ENCODE data around the gene ARAP3.

GRCh38 chr5:141696431-141696830 lies 14.4 kb upstream of the ARAP3 start:
- TF ChIP-seq TAF15 (IDR thresholded peaks at IDR 0.05; ENCODE audit: low read depth, low read length) = no peak
- TF ChIP-seq YY1 (IDR thresholded peaks at IDR 0.05; ENCODE audit: borderline replicate concordance in 1 of 3, control insufficient read depth in 1 of 3, extremely low read depth in 1 of 3, insufficient read depth in 3 of 3, insufficient read length in 1 of 3, insufficient replicate concordance in 2 of 3, low read depth in 1 of 3, low read length in 2 of 3) = no peak
- no peak for TF ChIP-seq ZBTB33 (CRISPR knock-in tag; IDR thresholded peaks at IDR 0.05)
- no peak for TF ChIP-seq CTCF (IDR thresholded peaks at IDR 0.05 in 2 of 3, conservative IDR thresholded peaks at IDR 0.05 in 1 of 3; ENCODE audit: insufficient read depth in 2 of 3, low read depth in 1 of 3, low read length in 3 of 3)
- TF ChIP-seq CBX5 (IDR thresholded peaks at IDR 0.05; ENCODE audit: borderline replicate concordance, low read depth) = no peak
- no peak for TF ChIP-seq BHLHE40 (IDR thresholded peaks at IDR 0.05; ENCODE audit: low read length)
- TF ChIP-seq KAT2B (IDR thresholded peaks at IDR 0.05; ENCODE audit: low read depth, low read length) = no peak
- no peak for TF ChIP-seq SLC30A9 (CRISPR knock-in tag; IDR thresholded peaks at IDR 0.05)
- no peak for TF ChIP-seq JUN (IDR thresholded peaks at IDR 0.05; ENCODE audit: borderline replicate concordance, low read depth, low read length)
- no peak for TF ChIP-seq JUN (CRISPR knock-in tag; IDR thresholded peaks at IDR 0.05; ENCODE audit: borderline replicate concordance)
- no peak for TF ChIP-seq PRDM10 (IDR thresholded peaks at IDR 0.05; ENCODE audit: partially characterized antibody)
- no peak for TF ChIP-seq CBX2 (IDR thresholded peaks at IDR 0.05; ENCODE audit: insufficient read depth, low read length, poor library complexity, severe bottlenecking)
- no peak for TF ChIP-seq ZKSCAN8 (CRISPR knock-in tag; IDR thresholded peaks at IDR 0.05)

Measured in K562 (cell line).